NT2/D1 (cell line): Measurements from ENCODE around the gene ADAMTS12.

Experiments
- DNase-seq: peaks from one replicate; pipeline ENCODE4 v3.0.0-alpha.2; 2011; ENCODE audit warnings: low read depth, low spot score
- H3K27me3 ChIP-seq: 2 replicates; pipeline ENCODE4 v1.6.0; 2011; ENCODE audit warnings: mild to moderate bottlenecking; ENCODE audit not compliant: insufficient read length, insufficient read depth
- H3K36me3 ChIP-seq: 2 replicates; pipeline ENCODE4 v1.6.1; 2011; ENCODE audit warnings: mild to moderate bottlenecking, low read length, mixed read lengths; ENCODE audit not compliant: insufficient read depth, insufficient read length
- H3K4me1 ChIP-seq: 2 replicates; pipeline ENCODE4 v1.5.1; 2011; ENCODE audit not compliant: insufficient read depth, insufficient read length
- H3K4me3 ChIP-seq: 2 replicates; pipeline ENCODE4 v1.5.1; 2011; ENCODE audit warnings: low read depth; ENCODE audit not compliant: insufficient read length
- H3K9ac ChIP-seq: 2 replicates; pipeline ENCODE4 v1.6.0; 2011; ENCODE audit warnings: low read depth; ENCODE audit not compliant: insufficient read length
- H3K9me3 ChIP-seq: 2 replicates; pipeline ENCODE4 v1.5.1; 2011; ENCODE audit warnings: mild to moderate bottlenecking, low read length; ENCODE audit not compliant: insufficient read depth
- SUZ12 ChIP-seq: IDR thresholded peaks from 2 replicates; pipeline ENCODE4 v1.6.1; 2011; ENCODE audit not compliant: insufficient read length, insufficient read depth; ENCODE audit errors: extremely low read depth
- YY1 ChIP-seq: IDR thresholded peaks from 2 replicates; pipeline ENCODE4 v1.6.1; 2011; ENCODE audit not compliant: insufficient read length, insufficient read depth
- ZNF274 ChIP-seq: IDR thresholded peaks from 2 replicates; pipeline ENCODE4 v1.6.1; 2011; ENCODE audit warnings: mild to moderate bottlenecking, low read depth, low read length

Gene ADAMTS12

DNA sequence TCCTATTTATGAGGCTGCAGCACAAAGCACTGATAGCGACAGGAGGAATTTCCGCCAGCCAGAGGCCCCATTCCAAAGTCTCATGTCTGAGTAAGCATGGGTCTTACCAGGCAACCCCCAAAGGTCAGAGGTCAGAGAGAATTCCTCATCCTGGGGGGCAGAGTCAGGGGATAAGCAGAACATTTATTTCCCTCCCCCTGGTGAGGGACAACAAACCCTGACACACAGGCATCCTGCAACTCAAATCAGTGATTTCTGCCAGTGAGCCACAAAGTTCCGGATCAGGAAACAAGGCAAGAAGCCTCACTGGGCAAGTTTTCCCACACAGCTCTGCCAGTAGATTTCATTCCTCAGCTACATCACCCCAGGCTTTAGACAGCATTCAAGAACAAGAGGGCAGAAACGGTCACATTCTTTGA, 37.0 kb downstream of the ADAMTS12 start:
- H3K9me3 ChIP-seq, result no peaks in the 10 kb centered on the region
- no peak overlapping the region for H3K9ac ChIP-seq
- TF ChIP-seq YY1, result no peak
- TF ChIP-seq SUZ12, result no peak
- no peak for TF ChIP-seq ZNF274
- no peak overlapping the region for H3K4me3 ChIP-seq
- H3K36me3 ChIP-seq, result no peaks in the 10 kb centered on the region
- peaks cover 13% of the 10 kb centered on the region for H3K4me1 ChIP-seq
- peak; percentile 18 for DNase-seq
- H3K27me3 ChIP-seq, result no peaks in the 10 kb centered on the region

DNA sequence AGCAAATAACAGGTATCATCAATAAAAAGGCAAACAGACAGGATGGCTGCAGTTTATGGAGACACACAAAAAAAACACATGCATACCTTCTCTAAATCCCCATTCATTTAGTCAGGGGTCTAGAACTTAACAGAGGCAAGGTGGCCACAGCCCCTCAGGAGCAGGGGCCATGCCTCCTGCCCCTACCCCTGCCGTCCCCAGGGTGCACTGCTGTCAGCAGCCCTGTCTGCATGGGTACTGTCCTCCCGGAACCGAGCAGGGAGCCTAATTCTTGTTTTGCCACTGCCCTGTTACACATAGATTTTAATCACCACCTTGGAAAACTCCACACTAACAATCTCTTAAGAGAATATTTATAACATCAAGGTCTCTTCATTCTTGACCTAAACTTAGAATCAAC, 39.0 kb downstream of the ADAMTS12 start:
- H3K27me3 ChIP-seq, result no peaks in the 10 kb centered on the region
- no peaks in the 10 kb centered on the region for H3K9me3 ChIP-seq
- TF ChIP-seq SUZ12 (no peak), YY1 (no peak), ZNF274 (no peak)
- H3K9ac ChIP-seq, result no peak overlapping the region
- no peak for DNase-seq
- H3K36me3 ChIP-seq, result no peaks in the 10 kb centered on the region
- H3K4me3 ChIP-seq, result no peak overlapping the region
- peaks cover 5% of the 10 kb centered on the region for H3K4me1 ChIP-seq

DNA sequence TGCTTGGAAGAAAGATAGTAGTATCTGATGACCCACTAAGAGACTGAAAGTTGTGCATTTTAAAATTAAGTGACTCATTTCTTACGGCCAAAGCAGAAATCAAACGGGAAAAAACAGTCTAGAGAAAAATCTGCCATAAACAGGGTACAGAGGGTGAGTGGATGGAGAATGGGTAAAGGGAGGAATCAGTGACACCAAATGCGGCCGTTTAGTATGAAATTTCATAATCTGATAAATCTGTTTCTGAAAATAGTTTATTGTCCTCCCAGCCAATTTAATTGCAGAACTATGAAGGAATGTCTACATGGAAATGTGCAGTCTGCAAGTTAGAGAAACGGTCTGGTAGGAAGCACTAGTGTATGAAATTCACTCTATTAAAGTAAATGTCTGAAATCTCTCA, 39.5 kb downstream of the ADAMTS12 start:
- peaks cover 5% of the 10 kb centered on the region for H3K4me1 ChIP-seq
- H3K9me3 ChIP-seq, result no peaks in the 10 kb centered on the region
- no peaks in the 10 kb centered on the region for H3K27me3 ChIP-seq
- H3K9ac ChIP-seq, result no peak overlapping the region
- TF ChIP-seq SUZ12 (no peak), YY1 (no peak), ZNF274 (no peak)
- no peak for DNase-seq
- no peak overlapping the region for H3K4me3 ChIP-seq
- H3K36me3 ChIP-seq, result no peaks in the 10 kb centered on the region

DNA sequence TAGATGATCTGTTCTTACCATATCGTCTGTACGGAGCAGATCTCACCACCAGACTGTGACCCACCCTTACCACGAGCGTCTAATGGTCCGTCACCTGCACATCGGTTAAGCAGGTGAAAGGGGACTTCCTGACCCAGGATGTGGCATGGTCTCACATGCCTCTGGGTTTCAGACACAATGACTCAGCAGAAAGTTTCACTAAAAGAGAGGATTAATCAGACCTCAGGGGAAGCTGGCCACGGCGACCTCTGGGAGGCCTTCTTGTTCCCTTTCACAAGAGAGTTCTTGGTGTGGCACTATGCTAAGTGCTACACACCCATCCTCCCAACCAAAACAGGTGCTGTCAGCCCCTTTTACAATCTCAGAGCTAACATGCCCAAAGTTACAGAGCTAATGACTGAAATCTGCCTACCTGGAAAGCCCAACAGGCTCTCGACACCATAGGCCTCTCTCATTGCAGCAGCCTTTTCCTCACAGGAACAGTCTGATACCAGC, 41.6 kb downstream of the ADAMTS12 start:
- peak; percentile 13 for DNase-seq
- Histone ChIP-seq H3K4me1 (peaks cover 5% of the 10 kb centered on the region), H3K4me3 (no peak overlapping the region), H3K9ac (no peak overlapping the region), H3K36me3 (no peaks in the 10 kb centered on the region), H3K27me3 (no peaks in the 10 kb centered on the region), H3K9me3 (peaks cover under 1% of the 10 kb centered on the region; the same call in 1 of the 2 replicates)
- TF ChIP-seq ZNF274, result no peak
- no peak for TF ChIP-seq SUZ12
- no peak for TF ChIP-seq YY1

DNA sequence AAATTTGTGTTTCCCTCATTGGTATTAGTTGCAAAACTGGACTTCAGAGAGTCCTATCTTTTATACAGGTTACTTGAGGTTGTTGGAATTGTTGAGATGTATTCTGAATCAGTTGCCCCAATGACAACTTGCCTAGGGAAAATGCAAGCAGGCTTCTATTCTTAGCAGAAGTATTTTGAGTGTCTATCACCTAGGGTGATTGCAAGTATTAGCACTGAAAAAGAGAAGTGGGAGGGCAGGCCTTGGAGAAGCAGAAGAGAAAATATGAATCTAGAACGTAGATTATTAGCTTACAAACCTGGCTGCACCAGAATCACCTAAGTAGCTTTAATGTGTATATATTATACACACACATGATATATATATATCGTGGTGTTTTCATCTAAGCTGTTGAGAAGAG, 43.2 kb downstream of the ADAMTS12 start:
- TF ChIP-seq YY1 (no peak), SUZ12 (no peak), ZNF274 (no peak)
- DNase-seq, result no peak
- H3K4me3 ChIP-seq, result no peak overlapping the region
- H3K9me3 ChIP-seq, result peaks cover 3% of the 10 kb centered on the region
- no peaks in the 10 kb centered on the region for H3K4me1 ChIP-seq
- H3K27me3 ChIP-seq, result no peaks in the 10 kb centered on the region
- H3K36me3 ChIP-seq, result no peaks in the 10 kb centered on the region
- no peak overlapping the region for H3K9ac ChIP-seq

DNA sequence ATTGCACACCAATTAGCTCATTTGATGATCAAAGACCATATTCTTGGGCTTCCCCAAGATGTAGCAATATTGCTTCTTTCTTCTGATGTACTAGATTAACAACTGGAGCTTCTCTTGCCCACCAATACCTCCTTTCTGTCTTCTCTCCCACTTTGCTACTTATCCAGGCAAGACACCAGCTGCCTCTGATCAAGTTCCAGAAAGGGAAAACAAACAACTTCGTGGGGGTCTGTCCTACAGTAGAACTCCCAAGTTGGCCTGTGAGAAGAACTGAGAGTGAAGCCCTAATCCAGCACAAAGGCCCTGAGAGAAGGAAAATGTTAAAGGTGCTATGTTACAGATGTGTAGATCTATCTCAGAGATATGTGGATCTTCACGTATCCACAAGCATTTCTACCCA, 44.9 kb downstream of the ADAMTS12 start:
- Histone ChIP-seq H3K27me3 (no peaks in the 10 kb centered on the region), H3K36me3 (no peaks in the 10 kb centered on the region), H3K4me3 (no peak overlapping the region), H3K4me1 (no peaks in the 10 kb centered on the region), H3K9me3 (peaks cover 3% of the 10 kb centered on the region), H3K9ac (no peak overlapping the region)
- no peak for TF ChIP-seq ZNF274
- TF ChIP-seq SUZ12, result no peak
- TF ChIP-seq YY1, result no peak
- DNase-seq, result no peak

DNA sequence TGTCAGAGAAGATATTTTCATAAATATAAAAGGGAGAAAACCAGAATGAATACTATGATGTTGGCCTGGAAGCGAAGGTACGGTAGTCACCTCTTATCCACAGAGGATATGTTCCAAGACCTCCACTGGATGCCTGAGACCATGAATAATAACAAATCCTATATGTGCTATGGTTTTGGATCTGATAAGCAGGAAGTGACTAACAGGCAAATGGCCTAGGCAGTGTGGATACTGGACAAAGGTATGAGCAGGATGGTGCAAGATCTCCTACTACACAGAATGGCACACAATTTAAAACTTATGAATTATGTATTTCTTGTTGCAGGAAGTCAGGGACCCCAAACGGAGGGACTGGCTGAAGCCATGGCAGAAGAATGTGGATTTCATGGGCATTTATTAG, 48.2 kb downstream of the ADAMTS12 start:
- peaks cover 3% of the 10 kb centered on the region for H3K9me3 ChIP-seq
- H3K4me1 ChIP-seq, result no peaks in the 10 kb centered on the region
- no peaks in the 10 kb centered on the region for H3K36me3 ChIP-seq
- no peaks in the 10 kb centered on the region for H3K27me3 ChIP-seq
- DNase-seq, result no peak
- TF ChIP-seq ZNF274, result no peak
- TF ChIP-seq YY1, result no peak
- no peak for TF ChIP-seq SUZ12
- H3K9ac ChIP-seq, result no peak overlapping the region
- no peak overlapping the region for H3K4me3 ChIP-seq

DNA sequence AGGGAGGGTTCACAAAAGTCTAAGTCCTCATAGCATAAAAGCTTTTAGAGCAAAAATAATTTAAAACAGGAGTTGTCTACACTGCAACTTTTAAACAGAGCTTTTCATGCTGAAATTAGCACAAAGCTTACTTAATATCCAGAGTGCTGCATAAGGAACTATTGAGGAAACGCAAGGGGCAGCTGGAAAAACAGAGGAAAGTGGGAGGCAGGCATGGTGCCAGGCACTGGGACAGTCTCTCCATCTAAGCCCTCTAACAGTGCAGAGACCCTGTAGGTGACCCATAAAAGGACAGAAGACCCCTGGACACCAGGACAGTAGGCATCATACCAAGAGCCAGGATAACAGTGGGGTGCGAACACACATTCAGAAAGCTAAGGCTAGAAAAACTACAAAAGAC, 49.3 kb downstream of the ADAMTS12 start:
- no peak for DNase-seq
- Histone ChIP-seq H3K4me1 (no peaks in the 10 kb centered on the region), H3K9me3 (peaks cover 3% of the 10 kb centered on the region), H3K27me3 (no peaks in the 10 kb centered on the region), H3K36me3 (no peaks in the 10 kb centered on the region), H3K9ac (no peak overlapping the region), H3K4me3 (no peak overlapping the region)
- TF ChIP-seq SUZ12 (no peak), YY1 (no peak), ZNF274 (no peak)
